ENCODE measurements around the gene PTPRK.

DNA sequence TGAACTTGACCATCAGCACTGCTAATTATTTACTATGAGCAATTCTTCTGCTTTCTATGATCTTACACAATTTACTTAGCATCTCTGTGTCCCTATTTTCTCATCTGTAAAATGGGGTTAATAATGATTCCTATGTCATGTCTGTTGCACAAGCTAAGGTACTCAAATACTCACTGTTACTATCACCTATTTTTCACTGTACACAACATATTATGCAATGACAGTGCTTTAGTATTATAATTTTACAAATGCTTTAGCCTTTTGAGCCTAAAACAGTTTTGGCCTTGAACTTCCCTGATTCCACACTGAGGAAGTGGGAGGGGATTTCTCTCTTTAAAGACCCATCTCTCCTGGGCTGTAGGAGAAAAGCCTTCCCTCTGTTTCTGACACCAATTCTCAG lies 582.7 kb downstream of the PTPRK start:
- TF ChIP-seq, protein P1, sequence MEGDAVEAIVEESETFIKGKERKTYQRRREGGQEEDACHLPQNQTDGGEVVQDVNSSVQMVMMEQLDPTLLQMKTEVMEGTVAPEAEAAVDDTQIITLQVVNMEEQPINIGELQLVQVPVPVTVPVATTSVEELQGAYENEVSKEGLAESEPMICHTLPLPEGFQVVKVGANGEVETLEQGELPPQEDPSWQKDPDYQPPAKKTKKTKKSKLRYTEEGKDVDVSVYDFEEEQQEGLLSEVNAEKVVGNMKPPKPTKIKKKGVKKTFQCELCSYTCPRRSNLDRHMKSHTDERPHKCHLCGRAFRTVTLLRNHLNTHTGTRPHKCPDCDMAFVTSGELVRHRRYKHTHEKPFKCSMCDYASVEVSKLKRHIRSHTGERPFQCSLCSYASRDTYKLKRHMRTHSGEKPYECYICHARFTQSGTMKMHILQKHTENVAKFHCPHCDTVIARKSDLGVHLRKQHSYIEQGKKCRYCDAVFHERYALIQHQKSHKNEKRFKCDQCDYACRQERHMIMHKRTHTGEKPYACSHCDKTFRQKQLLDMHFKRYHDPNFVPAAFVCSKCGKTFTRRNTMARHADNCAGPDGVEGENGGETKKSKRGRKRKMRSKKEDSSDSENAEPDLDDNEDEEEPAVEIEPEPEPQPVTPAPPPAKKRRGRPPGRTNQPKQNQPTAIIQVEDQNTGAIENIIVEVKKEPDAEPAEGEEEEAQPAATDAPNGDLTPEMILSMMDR (conservative IDR thresholded peaks at IDR 0.05) = no peak
- TF ChIP-seq EZH2 (IDR thresholded peaks at IDR 0.05; ENCODE audit: low read depth) = no peak
